ENCODE data around the gene COQ2. TPM values are rescaled to one million over a fixed set of nuclear protein-coding genes. Genes with fewer than 3 reads are reported as not detected.

Gene COQ2
- total RNA-seq, 1 experiment from 2014 or later, result 19.8 TPM

DNA sequence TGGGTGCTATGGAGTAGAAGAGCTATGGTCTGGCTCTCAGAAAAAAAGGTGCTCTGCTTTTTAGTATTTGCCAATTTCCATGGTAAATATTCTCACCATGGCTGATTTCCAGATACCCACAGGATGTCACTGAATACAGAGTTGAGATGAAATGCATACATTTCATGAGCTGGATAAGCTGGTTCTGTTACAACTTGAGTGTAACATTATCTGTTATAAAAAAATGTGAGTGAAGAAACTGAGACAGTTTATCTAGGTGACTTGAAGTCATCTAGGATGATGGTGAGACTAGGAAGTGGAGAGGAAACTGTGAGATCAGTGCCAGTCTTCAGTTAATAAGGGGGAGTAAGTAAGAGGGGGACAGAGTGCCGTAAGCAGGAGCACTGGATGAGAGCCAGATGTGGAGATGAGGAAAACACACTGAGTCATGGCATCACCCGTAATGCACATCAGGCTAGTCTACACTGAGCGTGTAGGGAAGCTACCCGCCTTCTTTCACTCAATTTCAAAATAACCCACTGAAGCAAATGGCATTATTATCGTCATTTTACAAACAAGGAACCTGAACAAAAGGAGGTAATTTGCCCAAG, 45.0 kb upstream of the COQ2 start:
- Histone ChIP-seq H4K8ac (replicated peaks; ENCODE audit: insufficient read length, low read depth, low read length) (no peak overlapping the region), H2BK15ac (ENCODE audit: low read depth, low read length) (no peak overlapping the region), H3K79me2 (ENCODE audit: insufficient read depth, low read length) (no peaks in the 10 kb centered on the region), H3K4me2 (ENCODE audit: insufficient read depth, insufficient read length, low read length) (no peak overlapping the region), H3T11ph (ENCODE audit: low read length) (no peak overlapping the region), H3K4ac (ENCODE audit: low read depth, low read length) (no peak overlapping the region), H3K14ac (ENCODE audit: insufficient read depth, low read length) (no peak overlapping the region), H4K20me1 (ENCODE audit: control insufficient read depth, insufficient read depth, insufficient read length) (no peaks in the 10 kb centered on the region), H3K4me1 (ENCODE audit: insufficient read depth, low read length) (no peaks in the 10 kb centered on the region), H4K5ac (ENCODE audit: insufficient read length, low read depth, low read length) (no peak overlapping the region), H3K9ac (ENCODE audit: extremely low read depth, insufficient read length, low read length) (no peak overlapping the region), H2BK120ac (ENCODE audit: low read depth, low read length, poor library complexity, severe bottlenecking) (no peak overlapping the region), H4K91ac (ENCODE audit: insufficient read length, low read depth, low read length) (no peak overlapping the region), H3K27me3 (ENCODE audit: insufficient read depth, low read length) (peaks cover 5% of the 10 kb centered on the region; the same call in 1 of the 2 replicates), H3K27ac (ENCODE audit: insufficient read length, low read depth, low read length) (no peak overlapping the region), H2AFZ (ENCODE audit: low read length) (no peak overlapping the region), H3K23me2 (ENCODE audit: insufficient read length, low read depth, low read length, poor library complexity, severe bottlenecking) (peaks cover 4% of the 10 kb centered on the region), H2BK20ac (ENCODE audit: low read depth, low read length, poor library complexity, severe bottlenecking) (no peak overlapping the region), H3K56ac (ENCODE audit: insufficient read length, low read depth, low read length) (no peak overlapping the region), H2AK5ac (ENCODE audit: insufficient read length, low read length) (no peak overlapping the region), H3K18ac (ENCODE audit: insufficient read length, low read depth, low read length) (no peak overlapping the region), H2BK5ac (ENCODE audit: insufficient read length, low read length) (no peak overlapping the region), H2BK12ac (ENCODE audit: insufficient read length, low read depth, low read length) (no peak overlapping the region), H3K79me1 (ENCODE audit: insufficient read depth, low read depth, low read length, poor library complexity, severe bottlenecking) (no peaks in the 10 kb centered on the region), H3K9me3 (ENCODE audit: control insufficient read depth, low read depth, low read length) (no peaks in the 10 kb centered on the region), H3K23ac (ENCODE audit: insufficient read length, low read depth, low read length) (no peak overlapping the region)
- no peak overlapping the region for H3K27ac Mint-ChIP-seq
- TF ChIP-seq, protein P1, sequence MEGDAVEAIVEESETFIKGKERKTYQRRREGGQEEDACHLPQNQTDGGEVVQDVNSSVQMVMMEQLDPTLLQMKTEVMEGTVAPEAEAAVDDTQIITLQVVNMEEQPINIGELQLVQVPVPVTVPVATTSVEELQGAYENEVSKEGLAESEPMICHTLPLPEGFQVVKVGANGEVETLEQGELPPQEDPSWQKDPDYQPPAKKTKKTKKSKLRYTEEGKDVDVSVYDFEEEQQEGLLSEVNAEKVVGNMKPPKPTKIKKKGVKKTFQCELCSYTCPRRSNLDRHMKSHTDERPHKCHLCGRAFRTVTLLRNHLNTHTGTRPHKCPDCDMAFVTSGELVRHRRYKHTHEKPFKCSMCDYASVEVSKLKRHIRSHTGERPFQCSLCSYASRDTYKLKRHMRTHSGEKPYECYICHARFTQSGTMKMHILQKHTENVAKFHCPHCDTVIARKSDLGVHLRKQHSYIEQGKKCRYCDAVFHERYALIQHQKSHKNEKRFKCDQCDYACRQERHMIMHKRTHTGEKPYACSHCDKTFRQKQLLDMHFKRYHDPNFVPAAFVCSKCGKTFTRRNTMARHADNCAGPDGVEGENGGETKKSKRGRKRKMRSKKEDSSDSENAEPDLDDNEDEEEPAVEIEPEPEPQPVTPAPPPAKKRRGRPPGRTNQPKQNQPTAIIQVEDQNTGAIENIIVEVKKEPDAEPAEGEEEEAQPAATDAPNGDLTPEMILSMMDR (conservative IDR thresholded peaks at IDR 0.05), result no peak
- H3K9me3 Mint-ChIP-seq, result no peaks in the 10 kb centered on the region
- H3K36me3 Mint-ChIP-seq (ENCODE audit: insufficient read depth in 1 of 3, low read depth in 3 of 3), result no peaks in the 10 kb centered on the region
- no peak overlapping the region for H3K4me3 Mint-ChIP-seq
- H3K4me1 Mint-ChIP-seq, result peaks cover 9% of the 10 kb centered on the region in 2 experiments
- no peak for DNase-seq
- no CpG with 5 or more reads among the region's 5 CpGs for WGBS (ENCODE audit: extremely low coverage, insufficient read length, low lambda C conversion rate)
- H3K27me3 Mint-ChIP-seq (ENCODE audit: low read depth), result peaks cover 46% of the 10 kb centered on the region

All from H9 (cell line).